GM12873 (cell line): Measurements from ENCODE around the gene CCNF.

Experiments used
- CTCF ChIP-seq: IDR thresholded peaks from 2 replicates; pipeline ENCODE4 v1.5.1; 2012; ENCODE audit warnings: low read depth, mild to moderate bottlenecking, moderate library complexity, low read length, control low read depth; ENCODE audit not compliant: insufficient read depth; ENCODE audit errors: missing control alignments

CCNF gene

GRCh38 chr16:2468725-2469398 lies 39.6 kb downstream of the CCNF start:
- TF ChIP-seq CTCF: no peak

- TF ChIP-seq CTCF: no peak
Measured at GRCh38 chr16:2469399-2470233, 40.4 kb downstream of the CCNF start.

- TF ChIP-seq CTCF: no peak
Measured at GRCh38 chr16:2470234-2470601, 41.0 kb downstream of the CCNF start.

- no peak for TF ChIP-seq CTCF
Measured at GRCh38 chr16:2470603-2471015, 41.4 kb downstream of the CCNF start.

GRCh38 chr16:2471016-2471652 lies 41.9 kb downstream of the CCNF start, which contains the start of gene NTN3:
NTN3 (plus strand) TSS chr16:2471297; CDS start chr16:2471702, 405 bp downstream.
- TF ChIP-seq CTCF: no peak

GRCh38 chr16:2471653-2472487 lies 42.6 kb downstream of the CCNF start:
- TF ChIP-seq CTCF: no peak
